Suprapubic skin (tissue), 3 donors: ENCODE measurements around the gene IP6K2.

ENCODE experiments used
- CTCF ChIP-seq, 2 donors: fragments of 200-600 bp in 1 of 2; fragments of 450-650 bp in 1 of 2; sonication (generic) in 1 of 2; IDR thresholded peaks; one replicate each; pipeline ENCODE4 v1.5.1; 2016 to 2019; ENCODE audit warnings: antibody characterized with exemption in 2 of 2, mild to moderate bottlenecking in 1 of 2, moderate library complexity in 1 of 2
- EP300 ChIP-seq: sonication (generic); formaldehyde crosslinking; IDR thresholded peaks from one replicate; pipeline ENCODE4 v1.6.1; 2017; ENCODE audit warnings: antibody characterized with exemption
- POLR2A ChIP-seq, 2 donors: fragments of 450-650 bp; IDR thresholded peaks; one replicate each; pipeline ENCODE4 v1.6.1; 2017; ENCODE audit warnings: antibody characterized with exemption in 2 of 2, mild to moderate bottlenecking in 2 of 2, moderate library complexity in 2 of 2

- no peak for TF ChIP-seq EP300
- no peak for TF ChIP-seq POLR2A (IDR thresholded peaks at IDR 0.05)
- TF ChIP-seq CTCF (IDR thresholded peaks at IDR 0.05): no peak
These were observed 44.5 kb downstream of the IP6K2 start for GRCh38 chr3:48672522-48672921.
